Loucy (cell line): ENCODE data around the gene XKR3.

Experiments
- CTCF ChIP-seq: fragments of 200-600 bp; sonication (generic); conservative IDR thresholded peaks from 2 replicates; pipeline ENCODE4 v1.5.1; 2014; ENCODE audit warnings: mild to moderate bottlenecking, antibody characterized with exemption, low read length
- EZH2phosphoT487 ChIP-seq: fragments of 200-600 bp; IDR thresholded peaks from 2 replicates; pipeline ENCODE4 v1.6.1; 2018; ENCODE audit warnings: antibody characterized with exemption, mild to moderate bottlenecking, moderate library complexity, borderline replicate concordance

GRCh38 chr22:16806401-16806800 lies 18.8 kb downstream of the XKR3 start:
- no peak for TF ChIP-seq CTCF
- TF ChIP-seq EZH2phosphoT487: no peak
